ENCODE data around the gene ARHGEF37.

DNA sequence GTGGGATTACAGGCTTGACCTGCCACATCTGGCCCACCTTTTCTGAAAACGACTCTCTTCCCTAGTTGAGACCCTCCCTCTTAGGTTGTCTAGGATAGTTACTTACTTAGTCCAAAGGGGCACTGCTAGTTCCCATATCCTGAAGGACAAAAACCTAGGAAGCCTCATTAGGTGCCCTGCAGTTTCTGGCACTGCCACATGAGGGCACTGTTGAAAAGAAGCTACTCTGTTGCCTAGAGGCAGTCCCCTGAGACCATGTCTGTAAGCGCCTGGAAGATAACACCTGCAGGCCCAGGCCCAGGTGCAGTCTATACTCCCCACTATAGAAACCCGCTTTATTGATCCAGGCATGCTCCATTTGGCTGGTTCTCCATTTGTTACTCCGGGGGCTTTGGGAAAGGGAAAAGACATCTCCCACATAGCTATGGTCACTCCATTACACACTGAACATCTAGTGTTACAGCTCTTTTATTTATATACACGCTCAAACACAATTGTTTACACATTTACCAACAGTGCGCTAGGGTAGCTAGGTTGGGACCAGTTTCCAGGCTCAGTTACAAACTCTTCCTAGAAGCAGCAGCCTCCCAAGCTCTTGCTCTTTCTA, 75.4 kb downstream of the ARHGEF37 start:
- TF ChIP-seq, protein P1, sequence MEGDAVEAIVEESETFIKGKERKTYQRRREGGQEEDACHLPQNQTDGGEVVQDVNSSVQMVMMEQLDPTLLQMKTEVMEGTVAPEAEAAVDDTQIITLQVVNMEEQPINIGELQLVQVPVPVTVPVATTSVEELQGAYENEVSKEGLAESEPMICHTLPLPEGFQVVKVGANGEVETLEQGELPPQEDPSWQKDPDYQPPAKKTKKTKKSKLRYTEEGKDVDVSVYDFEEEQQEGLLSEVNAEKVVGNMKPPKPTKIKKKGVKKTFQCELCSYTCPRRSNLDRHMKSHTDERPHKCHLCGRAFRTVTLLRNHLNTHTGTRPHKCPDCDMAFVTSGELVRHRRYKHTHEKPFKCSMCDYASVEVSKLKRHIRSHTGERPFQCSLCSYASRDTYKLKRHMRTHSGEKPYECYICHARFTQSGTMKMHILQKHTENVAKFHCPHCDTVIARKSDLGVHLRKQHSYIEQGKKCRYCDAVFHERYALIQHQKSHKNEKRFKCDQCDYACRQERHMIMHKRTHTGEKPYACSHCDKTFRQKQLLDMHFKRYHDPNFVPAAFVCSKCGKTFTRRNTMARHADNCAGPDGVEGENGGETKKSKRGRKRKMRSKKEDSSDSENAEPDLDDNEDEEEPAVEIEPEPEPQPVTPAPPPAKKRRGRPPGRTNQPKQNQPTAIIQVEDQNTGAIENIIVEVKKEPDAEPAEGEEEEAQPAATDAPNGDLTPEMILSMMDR (conservative IDR thresholded peaks at IDR 0.05), result peak; percentile 90
- TF ChIP-seq ZFX (IDR thresholded peaks at IDR 0.05), result no peak
